KOPT-K1 (cell line): ENCODE measurements around the gene FABP1.

Source experiments
- H3K27ac ChIP-seq: fragments of 200-600 bp; sonication (generic); 2 replicates; pipeline ENCODE4 v1.5.1; 2016; ENCODE audit warnings: antibody characterized with exemption, mild to moderate bottlenecking, low read depth, low read length; ENCODE audit not compliant: poor library complexity, severe bottlenecking
- H3K36me3 ChIP-seq: fragments of 200-600 bp; sonication (generic); 2 replicates; pipeline ENCODE4 v1.5.1; 2017; ENCODE audit warnings: antibody characterized with exemption, mild to moderate bottlenecking, low read length, moderate library complexity; ENCODE audit not compliant: insufficient read depth
- H3K9me3 ChIP-seq: fragments of 200-600 bp; sonication (generic); 2 replicates; pipeline ENCODE4 v1.5.1; 2017; ENCODE audit warnings: antibody characterized with exemption, low read length, mild to moderate bottlenecking; ENCODE audit not compliant: insufficient read depth, poor library complexity, severe bottlenecking

FABP1 gene

DNA sequence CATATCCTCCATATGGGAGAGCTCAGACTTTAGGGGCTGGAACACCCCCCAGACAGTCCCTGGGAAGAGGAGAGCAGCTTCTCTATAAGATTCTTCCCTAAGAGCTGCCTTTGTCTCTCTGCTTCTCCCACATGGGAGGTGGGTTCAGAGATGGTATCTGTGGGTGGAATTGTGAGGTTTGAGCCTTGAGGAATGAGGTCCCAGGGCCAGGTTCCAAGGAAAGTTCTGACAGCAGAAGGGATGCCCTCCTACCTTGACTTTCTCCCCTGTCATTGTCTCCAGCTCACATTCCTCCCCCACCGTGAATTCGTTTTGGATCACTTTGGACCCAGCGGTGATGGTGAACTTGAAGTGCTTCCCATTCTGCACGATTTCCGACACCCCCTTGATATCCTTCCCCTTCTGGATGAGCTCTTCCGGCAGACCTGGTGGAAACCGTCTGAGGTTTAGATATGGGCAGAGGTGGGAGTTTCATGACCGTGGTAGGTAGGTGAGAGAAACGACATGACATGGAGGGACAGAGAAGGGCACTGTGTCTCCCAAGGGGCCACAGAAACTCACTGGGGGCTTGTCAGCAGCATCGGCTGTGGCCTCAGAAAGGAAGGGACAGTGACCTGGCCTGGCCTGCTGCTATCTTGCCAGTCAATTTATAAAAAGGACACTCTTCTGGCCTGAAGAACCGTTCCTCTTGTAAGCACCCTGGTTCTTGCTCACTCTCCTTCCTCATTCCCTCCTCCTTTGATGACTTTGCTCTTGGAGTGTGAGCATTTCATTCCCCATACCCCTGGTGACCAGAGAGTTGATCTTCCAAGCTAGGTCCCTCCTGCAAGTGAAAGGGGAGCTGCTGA, 1.7 kb downstream of the FABP1 start:
- H3K9me3 ChIP-seq = no peaks in the 10 kb centered on the region

DNA sequence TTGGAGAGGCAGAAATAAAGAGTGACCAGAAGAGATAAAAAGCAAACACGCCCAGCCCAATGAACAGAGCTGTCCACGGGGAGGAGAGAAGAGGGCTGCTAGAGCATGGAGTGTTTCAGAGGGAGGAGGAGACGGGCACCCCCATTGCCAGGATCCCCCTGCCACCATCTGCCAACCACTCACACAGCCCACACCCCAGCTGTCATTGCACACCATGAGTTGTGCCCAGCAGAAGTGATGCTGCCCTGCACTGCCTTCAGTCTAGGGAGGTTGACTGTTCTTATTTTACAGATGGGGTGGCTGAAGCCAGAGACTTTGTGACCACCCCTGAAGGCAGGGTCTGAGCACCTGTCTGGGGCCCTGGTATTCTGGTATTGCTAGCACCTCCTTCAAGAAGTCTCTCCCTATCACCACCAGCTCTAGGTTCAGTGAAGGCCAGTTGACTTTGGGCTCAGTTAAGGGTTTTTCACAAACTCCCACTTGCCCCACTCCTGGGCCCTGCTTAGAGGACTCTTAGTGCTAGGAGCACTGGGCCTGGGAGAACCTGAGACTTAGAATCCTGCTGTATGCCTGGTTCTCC, 2.4 kb downstream of the FABP1 start:
- Histone ChIP-seq H3K36me3 (no peaks in the 10 kb centered on the region), H3K27ac (no peak overlapping the region), H3K9me3 (no peaks in the 10 kb centered on the region)

More for the DNA sequence above, 1.7 kb downstream of the FABP1 start:
- no peak overlapping the region for H3K27ac ChIP-seq
- H3K36me3 ChIP-seq = no peaks in the 10 kb centered on the region

DNA sequence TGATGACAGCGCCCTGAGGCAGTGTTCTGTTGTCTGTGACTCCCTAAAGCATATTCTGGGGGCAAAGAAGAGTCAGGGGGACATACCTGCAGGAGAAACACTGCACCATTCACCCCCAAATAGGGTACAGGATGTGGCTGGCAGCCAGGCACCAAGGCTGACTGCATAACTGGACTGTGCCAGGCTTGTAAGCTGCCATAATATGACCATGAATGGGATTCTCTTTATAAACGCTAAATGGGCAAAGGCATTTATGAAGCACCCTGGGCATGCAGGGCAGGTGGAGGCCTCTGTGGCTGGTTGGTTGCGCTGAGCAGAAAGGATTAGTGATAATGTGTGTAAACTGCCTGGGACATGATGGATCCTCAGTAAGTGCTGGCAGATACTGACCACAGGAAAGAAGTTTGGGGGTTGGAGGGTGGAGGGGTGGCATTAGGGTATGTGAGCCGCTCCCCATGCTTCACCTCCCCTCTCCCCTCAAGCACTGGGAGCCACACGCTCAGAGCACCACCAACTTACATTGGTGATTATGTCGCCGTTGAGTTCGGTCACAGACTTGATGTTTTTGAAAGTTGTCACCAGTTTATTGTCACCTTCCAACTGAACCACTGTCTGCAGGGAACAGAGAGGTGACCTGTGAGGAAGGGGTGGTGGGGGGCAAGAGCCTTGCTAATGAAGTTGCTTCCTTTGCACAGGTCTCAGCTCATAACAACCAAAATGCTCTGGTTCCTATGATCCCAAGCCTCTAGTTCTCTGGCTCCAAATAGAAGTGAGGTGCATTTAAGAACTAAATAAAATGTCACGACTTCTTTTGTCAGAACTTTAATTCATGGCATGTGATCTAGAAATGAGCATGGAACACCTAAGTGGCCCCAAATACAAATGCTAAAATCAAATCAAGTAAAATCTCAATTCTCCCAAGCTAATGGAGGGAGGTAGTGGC, 3.6 kb downstream of the FABP1 start:
- no peaks in the 10 kb centered on the region for H3K9me3 ChIP-seq
- no peak overlapping the region for H3K27ac ChIP-seq
- H3K36me3 ChIP-seq = no peaks in the 10 kb centered on the region

DNA sequence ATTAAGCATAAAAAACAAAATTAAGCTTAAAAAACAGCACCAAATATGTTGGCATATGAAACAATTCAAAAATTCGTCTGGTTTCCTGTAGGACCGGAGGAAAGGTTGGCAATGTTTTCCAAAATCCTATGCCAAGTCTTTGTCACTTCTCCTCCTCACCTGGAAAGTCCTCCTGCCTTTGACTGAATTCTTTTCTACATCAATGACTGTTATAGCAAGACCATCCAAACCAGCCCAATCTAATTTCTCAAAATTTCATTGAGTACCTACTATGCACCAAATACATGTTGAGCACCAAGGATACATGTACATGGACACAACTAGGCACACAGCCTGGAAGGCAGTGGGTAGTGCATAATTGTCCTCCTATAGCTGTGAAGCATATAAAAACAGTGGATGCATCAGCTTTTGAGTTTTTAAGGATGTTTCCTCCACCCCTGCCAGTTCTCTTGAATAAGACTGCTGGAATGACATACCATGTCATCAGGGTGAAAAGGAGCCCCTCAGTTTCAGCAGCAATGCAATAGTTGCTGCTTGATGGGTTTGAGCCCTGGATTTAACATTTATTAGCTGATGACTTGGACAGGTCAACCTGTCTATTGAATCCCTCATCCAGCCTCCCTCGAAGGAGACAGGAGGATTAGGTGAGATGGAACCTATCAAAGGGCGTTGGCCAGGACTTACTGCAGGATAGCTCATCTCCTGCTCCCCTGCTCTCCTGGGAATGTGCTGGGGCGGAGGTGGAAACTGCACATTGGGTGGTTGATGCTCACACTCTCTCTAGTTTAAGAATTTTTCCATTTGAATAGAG, 4.5 kb downstream of the FABP1 start:
- Histone ChIP-seq H3K36me3 (no peaks in the 10 kb centered on the region), H3K9me3 (no peaks in the 10 kb centered on the region), H3K27ac (no peak overlapping the region)

DNA sequence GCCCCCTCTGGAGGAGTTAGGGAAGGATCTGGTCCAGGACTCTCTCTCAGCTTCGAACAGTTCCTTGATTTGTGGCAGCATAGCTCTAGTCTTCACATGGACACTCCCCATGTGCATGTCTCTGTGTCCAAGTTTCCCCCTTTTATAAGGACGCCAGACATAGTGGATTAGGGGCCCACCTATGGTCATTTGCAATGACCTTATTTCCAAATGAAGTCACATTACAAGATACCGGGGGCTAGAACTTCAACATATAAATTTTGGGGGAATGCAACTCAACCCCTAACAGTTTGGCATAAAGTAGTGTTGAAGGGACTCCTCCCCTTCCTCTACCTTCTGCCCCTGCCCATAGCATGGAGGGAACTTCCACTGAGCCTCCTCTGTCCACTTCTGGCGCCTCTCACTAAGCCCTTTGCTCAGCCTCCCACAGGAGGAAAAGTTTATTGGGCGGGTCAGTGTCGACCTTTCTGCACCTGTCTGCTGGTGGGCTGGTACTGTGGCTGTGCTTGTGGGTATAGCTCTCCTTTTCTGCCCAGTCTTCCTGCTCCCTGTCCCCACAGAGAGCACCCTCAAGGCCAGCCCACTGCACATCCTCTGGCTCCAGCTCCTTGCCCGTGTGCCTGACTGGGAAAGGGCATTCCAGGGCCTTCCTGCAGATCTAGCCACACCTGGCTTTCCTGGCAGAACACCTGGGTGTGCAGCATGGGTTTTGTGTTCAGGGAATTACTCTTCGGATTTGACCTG, 5.5 kb downstream of the FABP1 start:
- Histone ChIP-seq H3K27ac (no peak overlapping the region), H3K36me3 (no peaks in the 10 kb centered on the region), H3K9me3 (no peaks in the 10 kb centered on the region)

DNA sequence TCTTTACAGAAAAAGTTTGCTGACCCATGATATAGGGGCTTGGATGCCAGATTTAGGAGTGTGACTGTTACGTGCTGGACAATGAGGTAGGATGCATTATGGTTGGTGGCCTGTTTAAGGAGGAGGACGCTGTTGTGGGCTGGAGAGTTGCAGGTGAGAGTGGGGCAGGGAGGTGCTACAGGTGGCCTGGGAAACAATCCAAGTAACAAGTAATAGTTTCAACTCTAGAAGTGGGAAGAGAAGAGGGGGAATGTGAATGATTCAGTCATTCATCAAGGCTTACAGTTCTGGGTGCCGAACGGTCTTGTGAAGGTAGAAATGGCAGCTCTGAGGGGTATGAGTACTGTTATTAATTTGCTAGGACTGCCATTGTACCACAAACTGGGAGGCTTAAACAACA, 6.2 kb downstream of the FABP1 start:
- Histone ChIP-seq H3K36me3 (no peaks in the 10 kb centered on the region), H3K27ac (no peak overlapping the region), H3K9me3 (no peaks in the 10 kb centered on the region)

DNA sequence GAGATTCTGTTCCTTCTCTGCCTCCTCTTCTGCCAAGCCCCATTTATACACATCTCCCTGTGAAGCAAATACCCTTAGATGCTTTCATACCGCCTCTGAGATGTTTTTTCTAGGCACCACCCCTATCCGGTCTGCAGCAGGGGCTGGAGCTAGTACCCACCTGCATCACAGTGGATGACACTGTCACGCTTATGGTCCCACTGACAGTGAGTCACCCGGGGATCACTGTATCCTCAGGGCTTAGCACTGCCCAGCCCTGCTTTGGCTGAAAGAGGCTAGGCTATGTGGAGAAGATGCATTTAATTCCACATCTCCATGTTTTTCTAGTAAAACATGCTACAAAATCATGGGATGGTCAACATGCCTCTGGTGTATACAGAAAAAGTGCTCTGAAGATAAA, 9.9 kb downstream of the FABP1 start:
- Histone ChIP-seq H3K9me3 (no peaks in the 10 kb centered on the region), H3K27ac (no peak overlapping the region), H3K36me3 (no peaks in the 10 kb centered on the region)

DNA sequence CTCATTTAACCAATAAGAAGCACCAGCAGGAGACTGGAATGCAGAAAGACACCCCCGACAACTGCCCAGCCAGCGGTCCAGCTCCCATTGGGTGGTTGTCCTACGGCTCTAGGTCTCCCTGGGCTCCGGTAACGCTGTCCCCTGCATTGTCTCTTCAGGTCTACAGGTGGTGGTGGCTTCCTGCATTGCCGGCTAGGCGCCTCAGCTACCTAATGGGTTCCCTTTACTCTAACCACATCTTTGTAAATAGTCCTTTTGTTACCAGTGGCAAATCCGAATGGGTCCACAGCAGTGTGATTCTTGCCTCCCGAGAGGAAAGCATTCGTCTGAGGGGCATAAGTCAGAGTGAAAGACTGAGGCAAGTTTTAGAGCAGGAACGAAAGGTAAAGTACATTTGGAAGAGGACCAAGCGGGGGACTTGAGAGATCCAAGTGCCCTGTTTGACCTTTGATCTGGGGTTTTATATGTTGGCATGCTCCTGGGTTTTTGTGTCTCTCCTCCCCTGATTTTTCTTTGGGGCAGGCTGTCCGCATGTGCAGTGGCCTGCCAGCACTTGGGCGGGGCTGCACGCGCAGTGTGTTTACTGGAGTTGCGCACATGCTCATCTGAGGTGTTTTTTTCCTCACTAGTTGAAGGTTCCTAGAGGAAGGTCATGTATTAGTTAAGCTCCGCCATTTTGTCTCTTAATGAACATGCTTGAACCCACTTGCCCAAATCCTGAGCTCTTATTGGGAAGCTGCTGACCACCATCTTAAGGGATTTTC, 11.0 kb downstream of the FABP1 start:
- no peak overlapping the region for H3K27ac ChIP-seq
- no peaks in the 10 kb centered on the region for H3K36me3 ChIP-seq
- no peaks in the 10 kb centered on the region for H3K9me3 ChIP-seq

DNA sequence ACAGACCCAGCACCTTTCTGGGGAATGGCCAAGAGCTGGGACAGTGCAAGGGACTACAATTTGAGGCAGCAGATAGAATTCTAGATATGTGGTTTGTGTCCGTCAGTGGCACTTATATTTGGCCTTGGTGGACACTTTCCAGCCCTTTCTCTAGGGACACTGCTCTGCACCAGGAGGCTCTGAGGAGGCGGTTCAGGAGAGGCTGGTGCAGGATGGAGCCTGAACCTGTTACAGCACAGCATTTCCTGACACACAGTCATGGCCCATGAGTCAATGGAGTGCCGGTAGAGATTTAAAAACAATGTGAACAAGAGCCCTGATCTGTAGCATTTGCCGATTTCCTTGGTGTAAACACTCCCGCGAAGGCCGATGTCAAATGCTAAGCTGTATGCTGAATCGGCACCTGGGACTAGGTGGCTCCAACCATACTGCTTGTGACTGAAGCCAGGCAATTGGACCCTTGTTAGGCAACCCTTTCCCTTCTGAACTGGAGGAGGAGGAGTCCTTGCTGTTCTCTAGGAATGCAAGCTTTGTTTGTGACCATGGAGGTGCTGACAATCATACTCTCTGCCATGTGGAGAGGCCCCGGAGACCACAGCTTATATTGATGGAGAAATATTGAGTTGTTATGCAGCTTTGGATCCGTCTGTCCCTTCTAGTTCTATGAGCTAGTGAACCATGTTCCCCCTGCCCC, 11.9 kb downstream of the FABP1 start:
- Histone ChIP-seq H3K36me3 (no peaks in the 10 kb centered on the region), H3K27ac (no peak overlapping the region), H3K9me3 (no peaks in the 10 kb centered on the region)

DNA sequence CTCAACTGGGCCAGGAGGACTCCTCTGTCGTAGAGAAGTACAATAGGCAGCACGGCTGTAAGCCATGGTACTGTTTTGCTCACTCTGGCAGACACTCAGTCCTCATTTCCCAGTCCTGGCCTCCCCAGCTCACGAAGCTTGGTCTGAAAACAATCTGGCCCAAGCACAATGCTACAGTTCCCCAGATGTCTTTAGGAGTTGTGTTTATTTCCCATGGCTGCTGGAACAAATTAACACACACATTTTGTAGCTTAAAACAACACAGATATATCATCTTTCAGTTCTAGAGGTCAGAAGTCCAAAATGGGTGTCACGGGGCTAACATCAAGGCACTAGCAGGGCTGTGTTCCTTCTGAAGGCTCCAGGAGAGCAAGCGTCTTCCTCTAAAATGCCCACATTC, 13.0 kb downstream of the FABP1 start:
- no peaks in the 10 kb centered on the region for H3K36me3 ChIP-seq
- H3K9me3 ChIP-seq = no peaks in the 10 kb centered on the region
- no peak overlapping the region for H3K27ac ChIP-seq

DNA sequence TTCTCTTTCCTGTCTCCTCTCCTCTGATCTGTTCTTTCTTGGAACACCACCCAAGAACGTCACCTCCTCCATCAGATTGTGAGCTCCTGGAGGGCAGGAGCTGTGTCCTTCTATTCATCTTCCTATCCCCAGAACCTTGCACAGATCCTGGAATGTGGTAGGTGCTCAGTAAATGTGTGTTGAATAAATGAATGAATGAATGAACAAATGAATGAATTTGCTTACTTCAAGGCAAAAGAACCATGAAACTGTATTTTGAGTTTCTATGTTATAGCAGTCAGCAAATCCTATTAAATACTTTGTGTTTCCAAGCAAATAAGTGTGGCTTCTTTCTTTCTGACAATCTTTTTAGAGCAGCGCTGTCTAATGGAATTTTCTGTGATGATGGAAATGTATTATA, 14.8 kb downstream of the FABP1 start:
- Histone ChIP-seq H3K9me3 (no peaks in the 10 kb centered on the region), H3K36me3 (no peaks in the 10 kb centered on the region), H3K27ac (no peak overlapping the region)

DNA sequence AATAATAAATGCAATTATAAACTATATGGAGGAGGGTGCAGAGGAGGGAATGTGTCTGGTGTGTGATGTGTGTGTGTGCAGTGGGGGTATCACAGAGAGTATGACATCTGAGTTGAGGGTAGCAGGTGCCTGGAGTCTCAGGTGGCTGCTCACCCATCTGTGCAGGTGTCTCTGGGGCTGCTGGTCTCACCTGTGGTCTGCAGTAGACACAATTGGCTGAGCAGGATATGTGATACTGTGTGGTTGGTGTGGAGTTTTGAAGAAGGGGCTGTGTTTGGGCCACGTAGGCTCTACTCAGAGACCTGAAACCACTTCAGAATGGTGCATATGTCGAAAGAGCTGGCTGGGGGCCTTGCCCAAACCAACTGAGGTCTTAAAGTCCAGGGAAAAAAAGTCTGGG, 17.0 kb downstream of the FABP1 start:
- no peak overlapping the region for H3K27ac ChIP-seq
- H3K36me3 ChIP-seq = no peaks in the 10 kb centered on the region
- no peaks in the 10 kb centered on the region for H3K9me3 ChIP-seq

DNA sequence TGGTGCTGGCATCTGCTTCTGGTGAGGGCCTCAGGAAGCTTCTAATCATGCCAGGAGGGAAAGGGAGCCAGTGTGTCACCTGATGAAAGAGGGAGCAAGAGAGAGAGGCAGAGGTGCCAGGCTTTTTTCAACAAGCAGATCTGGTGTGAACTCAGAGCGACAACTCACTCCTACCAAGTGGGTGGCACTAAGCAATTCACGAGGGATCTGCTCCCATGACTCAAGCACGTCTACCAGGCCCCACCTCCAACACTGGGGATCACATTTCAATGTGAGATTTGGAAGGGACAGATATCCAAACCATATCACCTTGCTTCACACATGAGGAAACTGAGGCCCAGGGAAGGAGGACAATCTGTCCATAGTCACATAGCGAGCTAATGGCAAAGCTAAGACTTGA, 19.1 kb downstream of the FABP1 start:
- Histone ChIP-seq H3K9me3 (no peaks in the 10 kb centered on the region), H3K27ac (no peak overlapping the region)

More for the DNA sequence above, 19.1 kb downstream of the FABP1 start:
- no peaks in the 10 kb centered on the region for H3K36me3 ChIP-seq
